Left ventricle myocardium inferior (tissue), 1 donor: ENCODE results near the gene ADAMTS19. TPM values are rescaled to one million over a fixed set of nuclear protein-coding genes. Genes with fewer than 3 reads are reported as not detected.

Source experiments
- DNase-seq: peaks from one replicate; pipeline ENCODE4 v3.0.0-alpha.2; 2020
- H3K27ac ChIP-seq: fragments of 200-600 bp; replicated peaks from 2 replicates; pipeline ENCODE4 v1.8.0; 2021
- H3K27me3 ChIP-seq: fragments of 200-600 bp; 2 replicates; pipeline ENCODE4 v1.8.0; 2021; ENCODE audit warnings: low read depth
- H3K36me3 ChIP-seq: fragments of 200-600 bp; 2 replicates; pipeline ENCODE4 v1.8.0; 2021
- H3K4me1 ChIP-seq: fragments of 200-600 bp; 2 replicates; pipeline ENCODE4 v1.8.0; 2021
- H3K4me3 ChIP-seq: fragments of 200-600 bp; 2 replicates; pipeline ENCODE4 v1.8.0; 2021; ENCODE audit warnings: mild to moderate bottlenecking, moderate library complexity
- H3K9me3 ChIP-seq: fragments of 200-600 bp; replicated peaks from 2 replicates; pipeline ENCODE4 v1.8.0; 2021
- intact Hi-C: fragments of 100-400 bp; cut with micrococcal nuclease; formaldehyde crosslinking; loops from one replicate; pipeline ENCODE4 v1.11.0; 2022
- total RNA-seq: library from RNA; stranded (reverse); fragmentation: NEBNext Ultra II Directional; extraction: Animal tissue kit (Norgen Biotek cat#: 25700); gene quantifications from one replicate; pipeline ENCODE4 v1.2.1, GENCODE V29; 2021
- TF ChIP-seq, protein P1 (sequence below): fragments of 200-600 bp; IDR thresholded peaks from 2 replicates; pipeline ENCODE4 v1.8.0; 2021; ENCODE audit warnings: antibody characterized with exemption, mild to moderate bottlenecking, borderline replicate concordance
- donor health status: DM: no; HTN: yes; CAD: no; lungs with severe emphysema.

Gene ADAMTS19
- total RNA-seq, 1 donor from 2014 or later, result 0.38 TPM

DNA sequence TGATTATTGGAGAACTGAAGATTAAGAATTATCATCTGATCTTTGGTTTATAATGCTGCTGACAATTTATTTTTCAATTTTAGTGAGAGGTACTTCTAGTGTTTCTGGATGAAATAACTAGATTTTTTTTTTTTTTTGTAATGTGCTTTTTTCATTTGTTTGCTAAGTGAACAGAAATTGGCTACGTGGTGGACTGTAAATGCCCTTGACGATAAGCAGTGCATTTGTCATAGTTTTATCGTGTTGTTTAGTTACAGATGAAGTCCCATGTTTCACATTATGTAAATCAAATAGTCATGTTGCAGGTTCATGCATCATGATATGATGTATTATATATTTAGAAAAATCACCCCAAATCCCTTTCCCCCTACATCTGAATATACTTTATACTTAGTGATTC lies 81.0 kb downstream of the ADAMTS19 start:
- Histone ChIP-seq H3K4me1 (no peaks in the 10 kb centered on the region), H3K9me3 (peaks cover 5% of the 10 kb centered on the region), H3K27ac (no peak overlapping the region), H3K36me3 (no peaks in the 10 kb centered on the region), H3K27me3 (no peaks in the 10 kb centered on the region), H3K4me3 (no peak overlapping the region)
- intact Hi-C loops, result no loop called here
- TF ChIP-seq, protein P1, sequence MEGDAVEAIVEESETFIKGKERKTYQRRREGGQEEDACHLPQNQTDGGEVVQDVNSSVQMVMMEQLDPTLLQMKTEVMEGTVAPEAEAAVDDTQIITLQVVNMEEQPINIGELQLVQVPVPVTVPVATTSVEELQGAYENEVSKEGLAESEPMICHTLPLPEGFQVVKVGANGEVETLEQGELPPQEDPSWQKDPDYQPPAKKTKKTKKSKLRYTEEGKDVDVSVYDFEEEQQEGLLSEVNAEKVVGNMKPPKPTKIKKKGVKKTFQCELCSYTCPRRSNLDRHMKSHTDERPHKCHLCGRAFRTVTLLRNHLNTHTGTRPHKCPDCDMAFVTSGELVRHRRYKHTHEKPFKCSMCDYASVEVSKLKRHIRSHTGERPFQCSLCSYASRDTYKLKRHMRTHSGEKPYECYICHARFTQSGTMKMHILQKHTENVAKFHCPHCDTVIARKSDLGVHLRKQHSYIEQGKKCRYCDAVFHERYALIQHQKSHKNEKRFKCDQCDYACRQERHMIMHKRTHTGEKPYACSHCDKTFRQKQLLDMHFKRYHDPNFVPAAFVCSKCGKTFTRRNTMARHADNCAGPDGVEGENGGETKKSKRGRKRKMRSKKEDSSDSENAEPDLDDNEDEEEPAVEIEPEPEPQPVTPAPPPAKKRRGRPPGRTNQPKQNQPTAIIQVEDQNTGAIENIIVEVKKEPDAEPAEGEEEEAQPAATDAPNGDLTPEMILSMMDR, result no peak
- DNase-seq, result no peak

DNA sequence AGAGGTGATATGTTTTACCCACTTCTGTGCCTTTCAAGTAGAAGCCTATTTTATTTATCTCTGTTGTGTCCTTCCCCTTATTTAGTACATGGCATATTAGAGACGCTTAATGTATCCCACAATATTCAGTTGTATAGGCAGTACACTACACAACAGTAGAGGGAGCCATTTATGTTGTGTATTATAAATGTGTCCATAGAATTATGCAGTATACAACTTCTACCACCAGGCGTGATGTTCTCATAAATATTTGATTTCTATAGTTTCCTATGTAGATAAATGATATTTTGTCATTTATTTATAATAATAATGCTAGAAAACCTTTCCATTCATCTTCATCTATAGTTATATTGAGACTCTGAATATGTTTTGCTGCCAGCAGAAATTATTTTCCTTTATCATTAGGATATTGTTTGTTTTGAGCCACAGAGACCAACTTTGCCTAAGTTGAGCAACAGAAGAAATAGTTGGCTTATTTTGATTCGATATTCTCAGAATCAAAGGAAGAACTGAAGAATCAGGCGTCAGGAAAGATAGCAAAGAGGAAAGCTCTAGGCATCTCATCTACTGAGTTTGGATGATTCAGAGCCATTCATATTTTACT lies 81.7 kb downstream of the ADAMTS19 start:
- TF ChIP-seq, protein P1, result no peak
- intact Hi-C loops, result no loop called here

DNA sequence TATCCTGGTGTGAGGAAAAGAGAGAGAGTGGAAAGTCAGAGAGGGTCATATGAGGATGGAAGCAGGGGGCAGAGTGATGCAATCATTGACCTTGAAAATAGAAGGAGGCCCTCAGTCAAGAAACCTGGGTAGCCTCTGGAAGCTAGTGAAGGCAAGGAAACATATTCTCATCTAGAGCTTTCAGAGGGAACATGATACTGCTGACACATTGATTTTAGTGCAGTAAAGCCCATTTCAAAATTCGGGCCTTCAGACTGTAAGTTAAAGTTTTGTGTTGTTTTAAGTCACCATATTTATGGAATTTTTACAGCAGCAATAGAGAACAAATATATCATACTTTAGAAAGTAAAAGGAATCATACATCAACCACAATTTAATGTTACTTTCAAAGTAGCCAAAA lies 87.0 kb downstream of the ADAMTS19 start:
- Histone ChIP-seq H3K9me3 (peaks cover 19% of the 10 kb centered on the region), H3K4me1 (no peaks in the 10 kb centered on the region), H3K27ac (no peak overlapping the region), H3K4me3 (no peak overlapping the region), H3K27me3 (no peaks in the 10 kb centered on the region), H3K36me3 (no peaks in the 10 kb centered on the region)
- intact Hi-C loops, result no loop called here
- TF ChIP-seq, protein P1, result no peak
- DNase-seq, result no peak

More for the DNA sequence above, 81.7 kb downstream of the ADAMTS19 start:
- no peaks in the 10 kb centered on the region for H3K27me3 ChIP-seq
- H3K27ac ChIP-seq, result no peak overlapping the region
- peaks cover 8% of the 10 kb centered on the region for H3K9me3 ChIP-seq
- no peak for DNase-seq
- no peaks in the 10 kb centered on the region for H3K36me3 ChIP-seq
- H3K4me3 ChIP-seq, result no peak overlapping the region
- H3K4me1 ChIP-seq, result no peaks in the 10 kb centered on the region

DNA sequence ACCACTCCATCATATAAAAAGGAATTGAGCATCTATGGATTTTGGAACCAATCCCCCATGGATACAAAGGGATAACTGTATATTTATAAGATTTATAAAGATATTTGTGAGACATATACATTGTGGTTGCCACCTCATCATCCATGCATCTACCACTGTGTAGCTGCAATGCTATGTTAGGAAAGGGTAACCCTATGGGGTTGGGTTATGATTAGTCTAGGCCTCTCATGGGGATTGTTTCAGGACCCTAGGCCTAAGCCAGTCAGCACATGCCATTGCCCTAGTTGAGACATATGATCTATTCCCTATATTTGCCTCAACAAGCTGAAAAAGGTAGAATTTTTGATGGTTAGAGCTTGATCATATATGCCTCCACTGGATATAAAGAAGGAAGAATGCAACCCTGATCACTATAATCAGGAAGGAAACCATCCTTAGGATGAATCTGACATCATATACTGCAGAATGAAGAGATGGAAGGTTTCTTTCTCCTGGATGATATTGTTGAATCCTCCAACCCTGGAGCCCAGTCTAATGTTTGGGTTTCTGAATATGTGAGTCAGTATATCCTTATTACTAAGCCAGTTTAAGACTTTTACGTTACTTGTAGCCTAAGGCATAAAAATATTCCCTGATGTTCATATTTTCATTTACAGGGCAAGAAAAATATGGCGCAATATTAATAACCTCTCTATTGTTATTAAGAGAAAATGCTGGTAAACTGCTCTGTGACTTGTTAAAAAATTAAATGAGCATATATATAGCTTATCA lies 94.2 kb downstream of the ADAMTS19 start:
- H3K9me3 ChIP-seq, result no peaks in the 10 kb centered on the region
- no peak overlapping the region for H3K4me3 ChIP-seq
- no peaks in the 10 kb centered on the region for H3K36me3 ChIP-seq
- TF ChIP-seq, protein P1, result no peak
- intact Hi-C loops, result no loop called here
- H3K4me1 ChIP-seq, result no peaks in the 10 kb centered on the region
- no peak for DNase-seq
- H3K27ac ChIP-seq, result no peak overlapping the region
- no peaks in the 10 kb centered on the region for H3K27me3 ChIP-seq

DNA sequence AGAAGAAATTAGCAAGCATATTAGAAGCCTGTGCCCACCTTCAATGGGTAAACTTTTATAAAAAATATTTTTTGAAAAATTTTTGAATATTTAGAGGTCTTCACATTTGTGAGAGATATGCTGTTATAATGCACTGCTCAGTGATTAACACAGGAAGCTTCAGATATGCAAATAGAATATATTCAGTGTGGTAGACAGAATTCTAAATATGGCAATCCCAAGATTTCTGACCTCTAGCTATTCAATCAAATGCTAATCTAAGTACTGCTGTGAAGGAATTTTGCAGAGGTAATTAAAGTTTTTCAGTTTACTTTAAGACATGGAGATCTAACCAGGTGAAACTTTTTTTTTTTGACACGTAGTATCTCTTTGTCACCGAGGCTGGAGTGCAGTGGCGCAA lies 103.5 kb downstream of the ADAMTS19 start:
- TF ChIP-seq, protein P1, result no peak
- no peak for DNase-seq
- H3K27me3 ChIP-seq, result no peaks in the 10 kb centered on the region
- H3K27ac ChIP-seq, result no peak overlapping the region
- intact Hi-C loops, result no loop called here
- no peaks in the 10 kb centered on the region for H3K4me1 ChIP-seq
- no peaks in the 10 kb centered on the region for H3K36me3 ChIP-seq
- no peaks in the 10 kb centered on the region for H3K9me3 ChIP-seq
- no peak overlapping the region for H3K4me3 ChIP-seq
